PC-3 (cell line): Measurements from ENCODE around the gene CSRNP3. TPM values are rescaled to one million over a fixed set of nuclear protein-coding genes. Genes with fewer than 3 reads are reported as not detected.

Experiments
- ATAC-seq: fragments of 200-7000 bp; cut with Tn5 transposase; 2 replicates; pipeline ENCODE4 v1.9.1; 2020; ENCODE audit warnings: mild to moderate bottlenecking, moderate library complexity
- BruUV-seq: library from RNA; stranded (reverse); fragments of 400-500 nt; replicated peaks from 2 replicates; lab custom pipeline; 2021; lab: Mats Ljungman, UMichigan
- CTCF ChIA-PET: fragments of 300-600 bp; sonication (Branson Sonifier 250); formaldehyde crosslinking; loops from one replicate; lab custom pipeline; 2022; ENCODE audit warnings: antibody characterized with exemption; lab: Charles Lee
- POLR2A ChIA-PET: fragments of 300-600 bp; sonication (Branson Sonifier 250); formaldehyde crosslinking; loops from one replicate; lab custom pipeline; 2022; ENCODE audit warnings: antibody characterized with exemption; ENCODE audit not compliant: unreplicated experiment; lab: Charles Lee
- DNase-seq: peaks from one replicate; pipeline ENCODE4 v3.0.0-alpha.2; 2015
- H2AFZ ChIP-seq: fragments of 300-600 bp; sonication (generic); 2 replicates; pipeline ENCODE4 v1.6.0; 2016; ENCODE audit warnings: antibody characterized with exemption, low read length
- H3F3A ChIP-seq: fragments of 300-600 bp; sonication (generic); one replicate; pipeline ENCODE4 v1.6.0; 2017; ENCODE audit warnings: antibody characterized with exemption, low read length, control low read depth, mild to moderate bottlenecking; ENCODE audit not compliant: unreplicated experiment
- H3K27ac ChIP-seq: fragments of 300-600 bp; sonication (generic); 2 replicates; pipeline ENCODE4 v1.5.1; 2016; ENCODE audit warnings: mild to moderate bottlenecking, low read length
- H3K27me3 ChIP-seq: fragments of 300-600 bp; sonication (generic); 2 replicates; pipeline ENCODE4 v1.6.1; 2016; ENCODE audit warnings: low read length, mixed read lengths
- H3K36me3 ChIP-seq: fragments of 300-600 bp; sonication (generic); 2 replicates; pipeline ENCODE4 v1.6.1; 2016; ENCODE audit warnings: low read depth, mixed run types, low read length, mixed read lengths
- H3K4me1 ChIP-seq: fragments of 300-600 bp; sonication (generic); 2 replicates; pipeline ENCODE4 v1.5.1; 2016; ENCODE audit warnings: low read length; ENCODE audit not compliant: insufficient read depth
- H3K4me2 ChIP-seq: fragments of 300-600 bp; sonication (generic); 2 replicates; pipeline ENCODE4 v1.6.0; 2016; ENCODE audit warnings: low read length
- H3K4me3 ChIP-seq: fragments of 300-600 bp; sonication (generic); 2 replicates; pipeline ENCODE4 v1.5.1; 2016; ENCODE audit warnings: mild to moderate bottlenecking, low read length, mixed read lengths
- H3K79me2 ChIP-seq: fragments of 300-600 bp; sonication (generic); 2 replicates; pipeline ENCODE4 v1.6.1; 2017; ENCODE audit warnings: low read length, mixed read lengths
- H3K9ac ChIP-seq: fragments of 300-600 bp; sonication (generic); 2 replicates; pipeline ENCODE4 v1.6.0; 2016; ENCODE audit warnings: mild to moderate bottlenecking, low read length
- H3K9me2 ChIP-seq: fragments of 300-600 bp; sonication (generic); replicated peaks from 2 replicates; pipeline ENCODE4 v1.6.1; 2016; ENCODE audit warnings: mixed run types, low read length, mixed read lengths
- H3K9me3 ChIP-seq: fragments of 300-600 bp; sonication (generic); 2 replicates; pipeline ENCODE4 v1.6.1; 2016; ENCODE audit warnings: low read length, mixed read lengths
- H4K20me1 ChIP-seq: fragments of 300-600 bp; sonication (generic); 2 replicates; pipeline ENCODE4 v1.6.1; 2016; ENCODE audit warnings: low read length, mixed read lengths
- CTCF ChIP-seq: fragments of 300-600 bp; sonication (generic); conservative IDR thresholded peaks from 2 replicates; pipeline ENCODE4 v1.5.1; 2017; ENCODE audit warnings: antibody characterized with exemption, low read depth, mild to moderate bottlenecking, low read length
- EZH2 ChIP-seq: fragments of 300-600 bp; sonication (generic); IDR thresholded peaks from one replicate; pipeline ENCODE4 v1.6.1; 2017; ENCODE audit warnings: antibody characterized with exemption, mild to moderate bottlenecking, low read length; ENCODE audit not compliant: unreplicated experiment
- EZH2phosphoT487 ChIP-seq: fragments of 300-600 bp; sonication (generic); IDR thresholded peaks from 2 replicates; pipeline ENCODE4 v1.6.1; 2018; ENCODE audit warnings: mild to moderate bottlenecking, antibody characterized with exemption, low read length, borderline replicate concordance
- intact Hi-C: fragments of 100-400 bp; cut with micrococcal nuclease; formaldehyde crosslinking; loops from 2 replicates; pipeline ENCODE4 v1.9.0; 2023
- total RNA-seq: library from RNA; depleted of rRNA; stranded (reverse); fragments of >200 nt; gene quantifications from 2 replicates; pipeline ENCODE4 v1.2.3, GENCODE V29; 2014

The CSRNP3 gene
- total RNA-seq, 1 experiment from 2014 or later = 2.2 TPM

DNA sequence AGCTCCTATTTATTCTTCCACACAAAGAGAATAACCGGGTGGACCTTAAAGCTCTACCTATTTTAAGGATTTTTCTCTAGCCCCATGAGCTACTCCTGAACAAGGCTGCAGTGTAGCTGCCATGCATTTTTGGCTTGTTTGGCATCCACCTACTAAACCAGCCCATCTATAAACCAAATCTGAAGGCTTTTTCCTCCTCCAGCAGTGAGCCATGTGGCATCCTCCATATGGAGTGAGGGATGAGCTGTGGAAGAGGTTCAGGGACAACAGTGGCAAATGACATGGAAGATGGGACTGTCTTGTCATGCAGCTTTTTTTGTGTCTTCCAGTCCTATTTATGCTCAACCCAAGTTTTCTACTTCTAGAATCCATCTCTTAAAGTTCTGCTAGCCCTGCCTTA lies 224.3 kb downstream of the CSRNP3 start:
- no peak overlapping the region for H3K4me3 ChIP-seq
- H3K36me3 ChIP-seq = no peaks in the 10 kb centered on the region
- no peak for DNase-seq
- H3F3A ChIP-seq = no peaks in the 10 kb centered on the region
- POLR2A ChIA-PET = interaction anchor here (0.6 kb wide), 2 partner anchors 291 to 705 kb away, joined by 3 read pairs; no protein-coding TSS in a partner anchor
- H3K9ac ChIP-seq = no peak overlapping the region
- 0 out of 2 replicates have a peak, but pooled peaks cover 3% of the 10 kb centered on the region for H3K27me3 ChIP-seq
- H2AFZ ChIP-seq = no peak overlapping the region
- H3K4me2 ChIP-seq = no peak overlapping the region
- no peak for ATAC-seq
- CTCF ChIA-PET = no interaction called here
- no peaks in the 10 kb centered on the region for H4K20me1 ChIP-seq
- BruUV-seq = no TSS peak
- H3K9me3 ChIP-seq = no peaks in the 10 kb centered on the region
- H3K79me2 ChIP-seq = no peaks in the 10 kb centered on the region
- H3K4me1 ChIP-seq = no peaks in the 10 kb centered on the region
- no peaks in the 10 kb centered on the region for H3K9me2 ChIP-seq
- no peak overlapping the region for H3K27ac ChIP-seq
- TF ChIP-seq EZH2phosphoT487 (no peak), CTCF (no peak), EZH2 (no peak)
- intact Hi-C loops = loop anchor here (10.0 kb wide), 1 partner anchor 219 kb away; no protein-coding TSS in a partner anchor

DNA sequence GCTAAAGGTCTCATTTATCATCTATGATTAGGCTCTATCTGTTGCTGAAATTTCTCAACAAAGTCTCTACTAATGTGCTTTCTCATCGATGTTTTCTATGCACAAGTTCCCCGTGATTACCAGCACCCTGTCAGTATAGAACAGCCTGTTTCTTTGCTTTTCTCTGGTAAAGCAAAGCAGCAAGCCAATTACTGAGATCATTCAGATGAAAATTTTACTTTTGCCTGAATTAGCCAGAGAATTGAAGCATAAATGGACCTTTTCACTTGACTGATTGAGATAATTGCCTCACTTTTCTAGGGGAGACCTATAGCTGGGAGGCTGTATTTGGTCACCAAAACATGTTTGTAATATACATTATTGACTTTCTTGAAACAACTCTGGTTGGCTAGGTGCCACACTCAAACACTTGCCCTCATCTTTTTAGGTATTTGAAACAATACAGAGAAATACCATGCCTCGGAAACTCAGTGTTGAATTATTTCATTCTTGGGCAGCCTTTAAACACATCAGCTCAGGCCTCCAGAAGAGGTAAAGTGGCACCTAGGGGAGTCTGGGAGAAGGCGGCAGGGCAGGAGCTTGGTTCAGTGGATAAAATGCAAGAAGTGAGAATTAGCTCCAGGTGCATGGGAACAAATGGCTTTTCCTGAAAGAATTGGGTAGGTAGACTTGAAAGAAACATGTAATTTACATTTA lies 228.4 kb downstream of the CSRNP3 start:
- Histone ChIP-seq H3K9ac (no peak overlapping the region), H3K9me3 (no peaks in the 10 kb centered on the region), H3K27ac (no peak overlapping the region), H3F3A (no peaks in the 10 kb centered on the region), H3K36me3 (no peaks in the 10 kb centered on the region), H4K20me1 (no peaks in the 10 kb centered on the region), H3K79me2 (no peaks in the 10 kb centered on the region), H3K27me3 (0 out of 2 replicates have a peak, but pooled peaks cover 3% of the 10 kb centered on the region), H3K9me2 (no peaks in the 10 kb centered on the region), H3K4me1 (no peaks in the 10 kb centered on the region), H3K4me3 (no peak overlapping the region), H2AFZ (peak overlapping the region; percentile 40; the same call in 1 of the 2 replicates), H3K4me2 (no peak overlapping the region)
- POLR2A ChIA-PET = no interaction called here
- intact Hi-C loops = loop anchor here (1.0 to 10.0 kb wide), 8 partner anchors 79 to 1002 kb away; partner anchors contain the start of gene SCN2A
- TF ChIP-seq EZH2phosphoT487 = no peak
- TF ChIP-seq CTCF = no peak
- no peak for TF ChIP-seq EZH2
- DNase-seq = no peak
- CTCF ChIA-PET = interaction anchor here (0.6 to 1.1 kb wide), 2 partner anchors 177 to 290 kb away, joined by 3 to 4 read pairs; no protein-coding TSS in a partner anchor
- BruUV-seq = no TSS peak
- ATAC-seq = peak; percentile 12

GRCh38 chr2:165698444-165698884 lies 229.0 kb downstream of the CSRNP3 start:
- ChIA-PET POLR2A (no interaction called here), CTCF (interaction anchor here (0.6 to 1.1 kb wide), 2 partner anchors 176 to 349 kb away, joined by 4 read pairs; no protein-coding TSS in a partner anchor)
- H3K27me3 ChIP-seq = 0 out of 2 replicates have a peak, but pooled peaks cover 3% of the 10 kb centered on the region
- H3K4me1 ChIP-seq = no peaks in the 10 kb centered on the region
- H3K4me2 ChIP-seq = no peak overlapping the region
- no peaks in the 10 kb centered on the region for H3K9me2 ChIP-seq
- DNase-seq (peak; percentile 80), ATAC-seq (peak; percentile 96)
- H3K9ac ChIP-seq = no peak overlapping the region
- no peaks in the 10 kb centered on the region for H3K36me3 ChIP-seq
- no peaks in the 10 kb centered on the region for H3K79me2 ChIP-seq
- TF ChIP-seq CTCF (peak; percentile 79), EZH2 (no peak)
- intact Hi-C loops = loop anchor here (1.0 to 10.0 kb wide), 8 partner anchors 78 to 1002 kb away; partner anchors contain the start of gene SCN2A
- H3K27ac ChIP-seq = no peak overlapping the region
- H3K9me3 ChIP-seq = no peaks in the 10 kb centered on the region
- BruUV-seq = no TSS peak
- H3F3A ChIP-seq = no peaks in the 10 kb centered on the region
- H4K20me1 ChIP-seq = no peaks in the 10 kb centered on the region
- H2AFZ ChIP-seq = peak overlapping the region; percentile 40
- no peak overlapping the region for H3K4me3 ChIP-seq
